GM13976 (cell line): ENCODE data around the gene ARL11.
"Not testable (repeated sequence)": the region's sequence is repeated elsewhere in the genome, so short reads cannot be mapped to it uniquely, and the experiment has no call there.

ENCODE experiments used
- DNase-seq: peaks from one replicate; pipeline ENCODE4 v3.0.0; 2012; ENCODE audit warnings: low spot score
- CTCF ChIP-seq: IDR thresholded peaks from 2 replicates; pipeline ENCODE4 v1.5.1; 2012; ENCODE audit warnings: borderline replicate concordance, mild to moderate bottlenecking; ENCODE audit not compliant: insufficient read depth; ENCODE audit errors: extremely low read depth, missing control alignments, control extremely low read depth
- in situ Hi-C: fragments of 300-500 bp; cut with MboI; formaldehyde crosslinking; loops from one replicate; pipeline ENCODE4 v1.12.0; 2022; ENCODE audit warnings: low sequenced_read_pairs, mixed read lengths, inconsistent platforms; ENCODE audit not compliant: unreplicated experiment

The ARL11 gene

GRCh38 chr13:49587311-49587847 lies 40.9 kb upstream of the ARL11 start:
- no peak for TF ChIP-seq CTCF
- DNase-seq: no peak
- in situ Hi-C loops: no loop called here

GRCh38 chr13:49590714-49591113 lies 37.6 kb upstream of the ARL11 start:
- DNase-seq, in situ Hi-C loops: not testable (repeated sequence)

DNA sequence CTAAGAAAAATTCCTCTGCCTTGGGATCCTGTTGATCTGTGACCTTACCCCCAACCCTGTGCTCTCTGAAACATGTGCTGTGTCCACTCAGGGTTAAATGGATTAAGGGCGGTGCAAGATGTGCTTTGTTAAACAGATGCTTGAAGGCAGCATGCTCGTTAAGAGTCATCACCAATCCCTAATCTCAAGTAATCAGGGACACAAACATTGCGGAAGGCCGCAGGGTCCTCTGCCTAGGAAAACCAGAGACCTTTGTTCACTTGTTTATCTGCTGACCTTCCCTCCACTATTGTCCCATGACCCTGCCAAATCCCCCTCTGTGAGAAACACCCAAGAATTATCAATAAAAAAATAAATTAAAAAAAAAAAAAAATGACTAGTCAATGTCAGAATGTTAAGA lies 34.4 kb upstream of the ARL11 start:
- in situ Hi-C loops, DNase-seq: not testable (repeated sequence)

DNA sequence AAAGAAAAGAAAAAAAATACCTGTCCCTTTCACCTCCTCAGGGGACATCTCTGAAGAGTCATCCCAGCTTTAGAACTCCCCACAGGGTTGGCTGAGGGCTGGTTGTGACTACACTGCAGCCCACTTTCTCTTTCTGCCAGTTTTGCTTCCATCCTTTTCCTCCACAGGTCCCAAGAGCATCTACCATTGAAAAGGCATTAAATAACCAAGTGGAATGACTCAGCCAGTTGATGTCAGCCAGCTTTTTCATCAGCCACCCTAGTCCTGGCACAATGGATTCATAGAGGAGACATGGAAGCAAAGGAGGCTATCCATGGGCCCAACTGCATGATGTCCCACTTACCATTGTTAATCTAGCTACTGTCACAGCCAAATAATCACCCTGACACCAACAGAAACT lies 33.7 kb upstream of the ARL11 start:
- DNase-seq: no peak
- in situ Hi-C loops: no loop called here
- no peak for TF ChIP-seq CTCF

GRCh38 chr13:49596221-49596620 lies 32.1 kb upstream of the ARL11 start:
- in situ Hi-C loops: no loop called here
- TF ChIP-seq CTCF: no peak
- DNase-seq: no peak

- TF ChIP-seq CTCF: no peak
- in situ Hi-C loops: no loop called here
- no peak for DNase-seq
Observed at GRCh38 chr13:49597043-49597641, 31.2 kb upstream of the ARL11 start.

GRCh38 chr13:49602005-49602404 lies 26.3 kb upstream of the ARL11 start:
- in situ Hi-C loops: no loop called here
- TF ChIP-seq CTCF: no peak
- DNase-seq: no peak

DNA sequence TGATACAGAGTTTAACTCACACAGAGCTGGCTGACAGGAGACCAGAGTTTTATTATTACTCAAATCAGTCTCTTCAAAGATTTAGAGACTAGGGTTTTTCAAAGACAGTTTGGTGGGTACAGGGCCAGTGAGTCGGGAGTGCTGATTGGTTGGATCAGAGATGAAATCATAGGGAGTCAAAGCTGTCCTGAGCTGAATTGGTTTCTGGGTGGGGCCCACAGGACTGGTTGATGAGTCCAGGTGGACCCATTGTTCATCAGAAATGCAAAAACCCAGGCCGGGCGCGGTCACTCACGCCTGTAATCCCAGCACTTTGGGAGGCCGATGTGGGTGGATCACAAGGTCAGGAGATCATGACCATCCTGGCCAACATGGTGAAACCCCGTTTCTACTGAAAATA lies 25.7 kb upstream of the ARL11 start:
- DNase-seq, in situ Hi-C loops: not testable (repeated sequence)
